Medulla oblongata (tissue), 1 donor: ENCODE results near the gene CALY.

Experiments
- DNase-seq: peaks from one replicate; pipeline ENCODE4 v3.0.0-alpha.2; 2015; ENCODE audit errors: extremely low spot score

CALY gene

GRCh38 chr10:133287832-133288500 is 48.7 kb downstream of the CALY start:
- DNase-seq = no peak

- DNase-seq = no peak
Measured at GRCh38 chr10:133286366-133286765, 50.3 kb downstream of the CALY start.

GRCh38 chr10:133285217-133285616 is 51.5 kb downstream of the CALY start:
- no peak for DNase-seq

GRCh38 chr10:133283931-133284330 is 52.8 kb downstream of the CALY start:
- no peak for DNase-seq

- DNase-seq = no peak
Measured at GRCh38 chr10:133282846-133283390, 53.8 kb downstream of the CALY start.

- DNase-seq = no peak
Measured at GRCh38 chr10:133281628-133282372, 54.9 kb downstream of the CALY start.

- no peak for DNase-seq
Measured at GRCh38 chr10:133281084-133281483, 55.6 kb downstream of the CALY start.

- DNase-seq = no peak
Measured at GRCh38 chr10:133280391-133281059, 56.2 kb downstream of the CALY start.

- DNase-seq = no peak
Measured at GRCh38 chr10:133279326-133280226, 57.1 kb downstream of the CALY start.

- DNase-seq = peak; percentile 41
Measured at GRCh38 chr10:133278577-133279265, 58.0 kb downstream of the CALY start.

- no peak for DNase-seq
Measured at GRCh38 chr10:133277993-133278576, 58.6 kb downstream of the CALY start.

- no peak for DNase-seq
Measured at GRCh38 chr10:133277277-133277992, 59.3 kb downstream of the CALY start.

- DNase-seq = no peak
Measured at GRCh38 chr10:133276435-133277201, 60.1 kb downstream of the CALY start, which contains the start of gene ADAM8. Gene ADAM8 (minus strand): TSS chr10:133276868. CDS start chr10:133276817, 51 bp downstream.

- no peak for DNase-seq
Measured at GRCh38 chr10:133276100-133276434, 60.6 kb downstream of the CALY start.

- DNase-seq = no peak
Measured at GRCh38 chr10:133275684-133276092, 61.0 kb downstream of the CALY start.

- no peak for DNase-seq
Measured at GRCh38 chr10:133274751-133275683, 61.7 kb downstream of the CALY start.
